ENCODE results near the gene YWHAH. TPM values are rescaled to one million over a fixed set of nuclear protein-coding genes. Genes with fewer than 3 reads are reported as not detected.

The YWHAH gene
- total RNA-seq, 2 donors from 2014 or later, result 207 to 269 TPM

GRCh38 chr22:31953261-31953660, 8.9 kb downstream of the YWHAH start:
- DNase-seq, result no peak
- no peak overlapping the region for H3K4me3 ChIP-seq

DNA sequence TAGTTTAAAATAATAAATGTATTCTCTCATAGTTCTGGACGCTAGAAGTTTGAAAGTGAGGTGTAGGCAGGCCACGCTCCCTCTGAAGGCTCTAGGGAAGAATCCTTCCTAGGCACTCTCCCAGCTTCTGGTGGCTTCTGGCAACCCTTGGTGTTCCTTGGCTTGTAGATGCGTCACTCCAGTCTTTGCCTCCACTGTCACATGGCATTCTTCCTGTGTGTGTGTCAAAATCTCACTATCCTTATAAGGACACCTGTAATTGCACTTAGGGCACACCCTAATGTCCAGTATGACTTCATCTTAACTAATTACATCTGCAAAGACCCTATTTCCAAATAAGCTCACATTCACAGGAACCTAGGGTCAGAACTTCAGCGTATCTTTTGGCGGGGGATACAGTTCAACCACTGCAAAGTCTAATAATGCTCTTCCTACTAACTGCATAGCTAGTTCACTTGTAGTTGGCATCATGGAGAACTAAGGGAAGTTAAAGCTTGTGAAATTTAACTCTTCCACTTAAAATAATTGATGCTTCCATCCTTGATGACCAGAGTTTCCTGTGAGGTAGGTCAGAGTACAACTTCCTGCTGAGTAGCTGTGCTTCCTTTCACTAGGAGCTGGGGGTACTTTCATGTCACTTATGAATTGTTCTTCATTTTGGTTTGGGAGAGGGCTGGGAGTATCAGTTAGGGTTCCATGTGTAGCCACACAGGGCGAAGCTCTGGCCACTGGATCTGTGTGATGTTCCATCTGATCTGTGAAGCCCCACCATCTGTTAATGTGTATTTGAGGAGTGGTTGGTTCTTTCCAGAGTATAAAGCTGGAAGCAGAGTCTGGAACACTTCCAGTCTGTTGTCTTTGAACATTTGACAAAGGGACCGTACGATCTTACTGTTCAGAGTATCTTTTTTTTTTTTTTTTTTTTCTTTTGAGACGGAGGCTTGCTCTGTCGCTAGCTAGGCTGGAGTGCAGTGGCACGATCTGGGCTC, 10.5 kb downstream of the YWHAH start:
- no peak for DNase-seq
- H3K9ac ChIP-seq (ENCODE audit: low read depth in 2 of 2, low read length in 2 of 2), result no peak overlapping the region
- H3K4me3 ChIP-seq, result no peak overlapping the region
- H3K27ac ChIP-seq, result peak overlapping the region; percentile 5
- intact Hi-C loops (cut with DNase I), result loop anchor here (10.0 kb wide), 1 partner anchor 270 kb away; no protein-coding TSS in a partner anchor
- H3K9me3 ChIP-seq, result no peaks in the 10 kb centered on the region
- H3K4me1 ChIP-seq, result peaks cover 12% of the 10 kb centered on the region
- TF ChIP-seq, protein P1, sequence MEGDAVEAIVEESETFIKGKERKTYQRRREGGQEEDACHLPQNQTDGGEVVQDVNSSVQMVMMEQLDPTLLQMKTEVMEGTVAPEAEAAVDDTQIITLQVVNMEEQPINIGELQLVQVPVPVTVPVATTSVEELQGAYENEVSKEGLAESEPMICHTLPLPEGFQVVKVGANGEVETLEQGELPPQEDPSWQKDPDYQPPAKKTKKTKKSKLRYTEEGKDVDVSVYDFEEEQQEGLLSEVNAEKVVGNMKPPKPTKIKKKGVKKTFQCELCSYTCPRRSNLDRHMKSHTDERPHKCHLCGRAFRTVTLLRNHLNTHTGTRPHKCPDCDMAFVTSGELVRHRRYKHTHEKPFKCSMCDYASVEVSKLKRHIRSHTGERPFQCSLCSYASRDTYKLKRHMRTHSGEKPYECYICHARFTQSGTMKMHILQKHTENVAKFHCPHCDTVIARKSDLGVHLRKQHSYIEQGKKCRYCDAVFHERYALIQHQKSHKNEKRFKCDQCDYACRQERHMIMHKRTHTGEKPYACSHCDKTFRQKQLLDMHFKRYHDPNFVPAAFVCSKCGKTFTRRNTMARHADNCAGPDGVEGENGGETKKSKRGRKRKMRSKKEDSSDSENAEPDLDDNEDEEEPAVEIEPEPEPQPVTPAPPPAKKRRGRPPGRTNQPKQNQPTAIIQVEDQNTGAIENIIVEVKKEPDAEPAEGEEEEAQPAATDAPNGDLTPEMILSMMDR (IDR thresholded peaks at IDR 0.05), result no peak
- no peaks in the 10 kb centered on the region for H3K27me3 ChIP-seq
- peaks cover 7% of the 10 kb centered on the region for H3K36me3 ChIP-seq

More at GRCh38 chr22:31953261-31953660, 8.9 kb downstream of the YWHAH start:
- intact Hi-C loops (cut with DNase I), result loop anchor here (10.0 kb wide), 1 partner anchor 268 kb away; no protein-coding TSS in a partner anchor
- Histone ChIP-seq H3K4me1 (peaks cover 12% of the 10 kb centered on the region), H3K9ac (ENCODE audit: low read depth in 2 of 2, low read length in 2 of 2) (no peak overlapping the region), H3K27me3 (no peaks in the 10 kb centered on the region), H3K9me3 (no peaks in the 10 kb centered on the region), H3K27ac (no peak overlapping the region), H3K36me3 (peaks cover 7% of the 10 kb centered on the region)
- TF ChIP-seq, protein P1 (IDR thresholded peaks at IDR 0.05), result no peak

- TF ChIP-seq, protein P1 (IDR thresholded peaks at IDR 0.05), result no peak
- DNase-seq, result no peak
- intact Hi-C loops (cut with DNase I), result loop anchor here (10.0 kb wide), 1 partner anchor 272 kb away; no protein-coding TSS in a partner anchor
- peaks cover 7% of the 10 kb centered on the region for H3K36me3 ChIP-seq
- no peaks in the 10 kb centered on the region for H3K27me3 ChIP-seq
- H3K4me3 ChIP-seq, result no peak overlapping the region
- no peaks in the 10 kb centered on the region for H3K9me3 ChIP-seq
- H3K9ac ChIP-seq (ENCODE audit: low read depth in 2 of 2, low read length in 2 of 2), result no peak overlapping the region
- no peak overlapping the region for H3K27ac ChIP-seq
- peaks cover 5% of the 10 kb centered on the region for H3K4me1 ChIP-seq
Observed at GRCh38 chr22:31956360-31956759, 12.0 kb downstream of the YWHAH start.

- Histone ChIP-seq H3K36me3 (peaks cover 7% of the 10 kb centered on the region), H3K4me1 (no peaks in the 10 kb centered on the region), H3K9ac (ENCODE audit: low read depth in 2 of 2, low read length in 2 of 2) (no peak overlapping the region), H3K27me3 (no peaks in the 10 kb centered on the region), H3K4me3 (no peak overlapping the region), H3K27ac (no peak overlapping the region), H3K9me3 (no peaks in the 10 kb centered on the region)
- TF ChIP-seq, protein P1 (IDR thresholded peaks at IDR 0.05), result no peak
- no peak for DNase-seq
- intact Hi-C loops (cut with DNase I), result loop anchor here (10.0 kb wide), 1 partner anchor 273 kb away; no protein-coding TSS in a partner anchor
Observed at GRCh38 chr22:31957970-31958594, 13.7 kb downstream of the YWHAH start.

GRCh38 chr22:31958625-31959239, 14.4 kb downstream of the YWHAH start:
- peaks cover 7% of the 10 kb centered on the region for H3K36me3 ChIP-seq
- H3K27me3 ChIP-seq, result no peaks in the 10 kb centered on the region
- intact Hi-C loops (cut with DNase I), result loop anchor here (10.0 kb wide), 1 partner anchor 274 kb away; no protein-coding TSS in a partner anchor
- H3K9ac ChIP-seq (ENCODE audit: low read depth in 2 of 2, low read length in 2 of 2), result no peak overlapping the region
- no peaks in the 10 kb centered on the region for H3K9me3 ChIP-seq
- no peak for DNase-seq
- no peaks in the 10 kb centered on the region for H3K4me1 ChIP-seq
- TF ChIP-seq, protein P1 (IDR thresholded peaks at IDR 0.05), result no peak
- no peak overlapping the region for H3K27ac ChIP-seq
- H3K4me3 ChIP-seq, result no peak overlapping the region

Measured in colonic mucosa (tissue), 4 donors.